NCI-H2107 treated with DMSO at 0.1 percent for 48 hours (cell line): Measurements from ENCODE around the gene CD101.

ENCODE experiments used
- DNase-seq: peaks from one replicate; lab custom pipeline; 2025; ENCODE audit not compliant: unreplicated experiment; lab: John Stamatoyannopoulos, UW

The CD101 gene

DNA sequence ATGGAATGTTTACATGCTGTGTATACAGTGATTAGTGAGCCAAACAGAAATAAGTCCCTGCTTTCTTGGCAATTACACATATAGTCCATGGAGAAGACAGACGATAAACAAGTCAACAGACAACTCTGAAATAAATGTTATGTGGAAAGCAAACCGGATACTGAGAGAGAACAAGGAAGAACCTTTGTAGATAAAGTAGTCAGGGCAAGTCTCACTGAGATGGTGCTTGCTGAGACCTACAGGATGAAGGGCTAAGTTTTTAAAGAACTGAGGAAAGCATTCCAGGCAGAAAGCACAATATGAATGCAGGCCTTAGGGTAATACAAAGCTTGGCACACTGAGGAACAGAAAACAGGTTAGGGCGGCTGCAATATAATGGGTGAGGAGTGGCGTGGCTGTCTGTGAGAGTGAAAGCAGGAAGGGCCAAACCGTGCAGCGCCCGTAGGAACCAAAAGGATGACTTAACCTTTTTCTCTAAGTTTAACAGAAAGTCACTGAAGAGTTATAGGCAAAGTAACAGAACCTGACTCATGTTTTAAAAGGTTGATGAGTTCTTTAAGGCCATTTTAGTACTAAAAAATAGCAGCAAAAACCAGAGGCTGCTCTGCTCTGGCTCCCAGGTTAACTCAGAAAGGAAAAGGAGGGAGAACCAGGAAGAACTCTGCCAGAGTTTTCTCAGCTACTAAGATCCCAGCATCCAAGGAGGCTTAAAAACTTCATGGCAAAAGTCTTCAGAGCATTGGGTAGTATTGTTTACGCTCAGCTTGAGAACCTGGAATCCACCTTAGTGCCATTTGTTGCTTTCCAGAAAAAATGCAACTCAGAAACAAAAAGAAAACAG, 49.9 kb downstream of the CD101 start:
- DNase-seq: no peak

DNA sequence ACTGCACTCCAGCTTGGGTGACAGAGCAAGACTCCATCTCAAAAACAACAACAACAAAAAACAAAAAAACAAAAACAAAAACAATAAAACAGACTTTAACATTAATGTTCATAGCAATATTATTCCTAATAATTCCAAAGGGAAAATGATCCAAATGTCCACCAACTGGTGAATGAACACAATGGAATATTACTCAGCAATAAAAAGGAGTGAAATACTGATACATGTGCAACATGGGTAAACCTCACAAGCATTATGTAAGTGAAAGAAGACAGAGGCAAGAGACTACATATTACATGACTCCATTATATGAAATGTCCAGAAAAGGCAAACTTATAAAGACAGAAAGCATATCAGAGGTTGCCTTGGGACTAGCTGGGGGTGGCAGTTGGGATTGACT, 52.5 kb downstream of the CD101 start:
- DNase-seq: no peak

DNA sequence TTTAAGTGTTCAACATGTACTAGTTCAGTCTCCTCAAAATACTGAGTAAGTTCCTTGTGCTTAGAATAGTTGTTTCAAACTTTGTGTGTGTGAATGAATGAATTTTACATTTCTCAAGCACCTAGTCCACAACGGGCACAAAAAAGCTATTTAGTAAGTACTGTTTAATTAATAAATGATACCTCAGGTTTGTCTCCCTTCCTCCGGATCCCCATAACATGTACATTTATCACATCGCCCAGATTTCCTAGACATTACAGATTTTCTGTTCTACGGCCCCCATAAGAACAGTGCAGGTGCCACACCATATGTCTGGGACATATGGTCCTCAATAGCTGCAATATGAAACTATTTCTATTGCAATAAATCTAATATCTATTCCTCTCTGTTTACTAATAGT, 57.2 kb downstream of the CD101 start:
- DNase-seq: peak; percentile 58

DNA sequence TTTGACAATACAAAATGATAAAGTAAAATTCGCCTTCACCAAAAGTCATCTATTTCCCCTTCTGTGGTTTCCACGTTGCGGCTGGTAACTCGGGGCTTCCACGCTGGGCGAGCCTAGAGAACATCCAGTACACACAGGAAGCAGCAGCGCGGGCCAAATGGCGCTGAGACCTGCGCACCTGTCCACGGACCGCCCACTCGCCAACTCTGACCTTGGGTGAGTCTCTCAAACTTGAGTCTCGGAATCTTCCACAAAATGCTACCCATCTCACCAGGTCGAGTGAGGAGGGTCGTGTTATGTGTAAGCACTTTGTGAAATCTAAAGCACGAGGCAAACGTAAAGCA, 57.7 kb downstream of the CD101 start:
- DNase-seq: peak; percentile 71

DNA sequence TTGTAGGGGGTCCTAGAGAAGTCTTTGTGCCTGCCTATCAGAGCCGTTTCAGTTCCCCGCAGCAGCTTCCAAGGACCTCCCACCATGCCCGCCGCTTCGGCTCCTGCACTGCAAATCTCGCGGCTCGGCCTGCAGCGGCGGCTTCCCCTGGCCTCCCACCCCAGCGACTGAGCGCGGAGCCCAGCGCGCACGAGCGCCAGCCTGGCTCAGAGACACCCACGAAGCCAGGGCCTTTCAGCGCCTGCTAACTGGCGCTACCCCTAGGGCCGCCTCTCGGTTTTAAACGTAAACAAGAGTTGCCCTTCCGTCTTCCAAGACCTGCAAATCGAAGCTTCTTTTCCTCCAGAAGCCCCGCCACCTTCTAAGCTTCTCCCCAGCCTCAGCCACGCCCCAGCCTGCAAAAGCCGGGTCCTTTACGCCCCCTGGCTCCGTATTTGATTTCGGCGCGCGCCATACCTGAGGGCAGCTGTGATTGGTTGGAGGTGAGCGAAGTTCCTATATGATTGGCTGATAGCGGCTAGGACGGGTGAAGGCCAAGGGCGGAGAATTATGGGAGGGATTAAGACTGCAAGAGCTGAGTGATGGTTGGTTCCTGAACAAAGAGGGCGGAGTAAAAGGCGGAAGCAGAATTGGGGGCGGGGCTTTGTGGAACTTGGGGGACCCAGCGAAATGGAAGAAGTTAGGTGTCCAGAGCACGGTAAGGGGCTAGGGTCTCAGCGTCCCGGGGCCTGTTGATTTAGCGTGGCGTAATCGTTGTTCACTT, 58.3 kb downstream of the CD101 start, which contains the start of gene TTF2:
TSS of gene TTF2 (plus strand) at position 649 of the 763 bp plus-strand sequence. CDS start at position 670, 21 bp downstream.
- DNase-seq: peak; percentile 100

DNA sequence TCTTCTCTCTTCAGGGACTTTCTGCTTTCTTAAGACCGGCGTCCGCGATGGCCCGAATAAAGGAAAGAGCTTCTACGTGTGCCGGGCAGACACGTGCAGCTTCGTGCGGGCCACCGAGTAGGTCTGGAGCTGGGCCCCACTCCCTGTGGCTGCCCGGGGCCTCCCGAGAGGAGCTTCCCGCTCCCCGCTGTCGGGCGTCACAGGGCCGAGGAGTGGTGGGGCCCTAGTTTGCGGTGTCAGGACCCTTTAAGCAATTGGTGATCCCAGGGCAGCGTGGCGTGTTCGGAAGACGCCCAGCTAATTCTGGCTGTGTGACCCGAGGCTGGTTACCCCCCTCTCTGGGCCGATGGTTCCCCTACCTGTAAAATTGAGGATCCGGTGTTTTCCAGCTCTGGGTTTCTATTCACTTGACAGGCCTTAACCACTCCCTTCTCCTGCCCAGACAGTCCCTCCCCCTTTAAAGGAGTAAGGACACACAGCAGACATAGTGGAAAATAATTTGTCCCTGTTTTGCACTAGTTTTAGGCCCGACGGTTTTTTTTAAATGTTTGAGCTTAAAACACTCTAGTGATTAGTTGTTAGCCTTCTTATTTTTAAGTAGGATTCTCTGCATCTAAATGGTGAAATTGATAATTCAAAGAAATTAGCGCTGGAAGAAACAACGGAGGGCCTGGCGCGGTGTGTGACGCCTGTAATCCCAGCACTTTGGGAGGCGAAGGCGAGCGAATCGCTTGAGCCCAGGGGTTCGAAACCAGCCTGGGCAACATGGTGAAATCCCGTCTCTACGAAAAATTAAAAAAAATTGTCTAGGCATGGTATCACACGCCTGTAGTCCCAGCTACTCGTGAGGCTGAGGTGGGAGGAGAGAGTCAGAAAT, 59.1 kb downstream of the CD101 start:
- DNase-seq: no peak

DNA sequence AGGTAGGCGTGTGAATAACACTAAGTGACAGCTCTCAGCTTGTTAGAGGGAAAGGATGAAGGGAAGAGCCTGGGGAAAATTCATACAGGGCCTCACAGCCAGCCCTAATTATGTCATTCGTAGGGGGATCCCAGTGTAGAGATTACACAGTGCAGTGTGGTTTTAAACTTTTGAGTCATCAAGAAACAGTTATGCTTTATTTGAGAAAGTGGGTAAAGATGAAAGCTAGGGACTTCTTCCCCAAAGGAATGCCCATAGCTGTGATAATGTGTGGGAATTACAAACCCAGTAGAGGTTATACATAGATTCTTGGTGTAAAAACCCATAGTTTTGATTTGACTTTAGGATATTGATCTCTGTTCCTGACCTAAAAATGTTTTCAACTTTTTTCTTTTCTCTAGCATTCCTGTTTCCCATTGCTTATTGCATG, 60.4 kb downstream of the CD101 start:
- no peak for DNase-seq

DNA sequence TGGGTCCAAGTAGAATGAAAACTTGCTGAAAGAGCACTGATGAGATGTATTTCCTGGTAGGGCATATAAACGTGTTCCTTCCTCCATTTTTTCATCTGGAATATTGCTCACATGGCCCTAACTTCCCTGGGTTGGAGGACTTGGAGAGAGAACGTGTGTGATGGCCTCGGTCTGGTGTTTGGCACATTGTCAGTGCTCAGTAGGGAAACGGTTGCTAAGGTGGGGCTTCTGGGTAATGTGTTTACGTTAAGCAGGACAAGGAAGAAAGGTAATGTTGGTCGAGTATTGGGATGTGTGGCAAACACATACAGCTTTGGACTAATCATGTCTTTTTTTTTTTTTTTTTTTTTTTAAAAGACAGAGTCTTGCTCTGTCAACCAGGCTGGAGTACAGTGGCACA, 64.8 kb downstream of the CD101 start:
- no peak for DNase-seq

DNA sequence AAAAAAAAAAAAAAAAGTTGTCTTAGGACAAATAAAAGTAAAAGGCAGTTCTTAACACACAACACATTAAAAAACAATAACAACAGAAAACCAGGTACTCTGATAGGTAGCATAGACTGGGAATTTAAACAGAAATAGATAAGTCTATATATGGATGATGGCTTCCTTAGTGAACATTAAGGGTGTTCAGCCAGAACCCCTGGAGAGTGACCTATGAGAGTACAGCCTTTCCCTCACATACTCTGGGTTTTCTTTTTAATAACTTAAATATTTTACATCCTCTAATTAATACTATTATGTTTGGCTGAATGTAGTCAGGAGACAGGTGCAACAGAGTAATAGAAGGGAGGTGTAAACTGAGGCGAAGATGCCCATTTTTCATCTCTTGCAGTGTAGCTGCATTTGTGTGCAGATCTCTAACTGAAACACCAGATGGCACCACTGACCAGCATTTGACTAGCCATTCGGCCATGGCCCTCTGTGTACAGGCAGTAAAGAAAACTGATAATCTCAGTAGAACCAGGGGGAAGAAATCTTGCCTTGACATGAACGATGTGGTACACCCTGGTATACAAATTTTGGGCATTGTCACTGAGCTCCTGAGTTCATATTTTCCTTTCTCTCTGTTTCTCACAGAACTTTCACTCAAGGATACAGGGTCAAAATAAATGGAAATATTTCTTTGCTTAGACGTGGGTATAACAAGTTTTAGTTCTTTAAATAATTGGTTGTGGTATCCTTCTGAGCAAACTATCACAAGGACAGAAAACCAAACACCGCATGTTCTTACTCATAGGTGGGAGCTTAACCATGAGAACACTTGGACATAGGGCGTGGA, 66.2 kb downstream of the CD101 start:
- DNase-seq: peak; percentile 67

DNA sequence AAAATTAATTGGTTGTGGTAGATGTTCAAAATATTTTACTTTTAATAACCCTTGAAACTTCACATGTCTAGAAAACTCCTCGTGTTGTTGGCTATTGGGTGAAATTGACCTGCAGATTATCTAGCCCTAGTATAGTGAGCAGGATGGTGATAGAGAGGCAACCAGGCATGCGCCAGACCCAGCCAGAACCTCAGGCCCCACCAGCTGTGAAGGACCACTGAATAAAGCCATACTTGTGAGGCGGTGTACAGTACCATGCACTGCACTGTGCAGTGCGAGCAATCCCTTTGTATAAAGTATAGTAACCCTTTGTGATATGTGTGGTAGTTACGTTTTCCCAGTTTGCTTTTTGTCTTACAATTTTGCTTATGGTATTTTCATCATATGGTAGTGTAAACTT, 67.0 kb downstream of the CD101 start:
- DNase-seq: no peak

DNA sequence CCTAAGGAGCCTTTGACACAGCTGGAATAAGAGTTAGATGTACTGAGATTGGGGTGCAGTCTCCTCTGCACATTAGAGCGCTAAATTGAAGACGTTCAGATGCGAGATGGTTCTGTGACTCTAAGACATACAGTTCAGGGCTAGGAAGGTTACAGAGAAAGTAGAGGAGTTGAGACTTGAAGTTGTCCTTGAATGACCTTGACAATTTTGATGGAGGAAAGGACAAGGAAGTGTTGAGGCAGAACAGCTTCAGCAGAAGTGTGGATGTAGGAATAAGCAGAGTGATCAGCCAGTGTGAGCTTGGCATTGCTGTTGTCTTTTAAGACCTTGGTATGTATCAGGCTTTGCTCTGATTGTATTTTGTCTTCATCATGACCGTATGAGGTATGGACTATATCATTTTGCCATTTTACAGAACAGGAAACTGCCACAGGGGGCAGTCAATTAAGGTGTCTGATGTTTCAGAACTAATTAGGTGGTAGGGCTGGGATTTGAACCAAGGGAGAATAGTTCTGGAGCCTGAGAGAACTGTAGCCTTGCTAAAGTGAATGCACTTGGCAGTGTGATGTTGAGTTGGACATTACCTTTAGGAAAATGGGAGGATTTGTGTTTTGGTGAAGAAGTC, 67.8 kb downstream of the CD101 start:
- no peak for DNase-seq

DNA sequence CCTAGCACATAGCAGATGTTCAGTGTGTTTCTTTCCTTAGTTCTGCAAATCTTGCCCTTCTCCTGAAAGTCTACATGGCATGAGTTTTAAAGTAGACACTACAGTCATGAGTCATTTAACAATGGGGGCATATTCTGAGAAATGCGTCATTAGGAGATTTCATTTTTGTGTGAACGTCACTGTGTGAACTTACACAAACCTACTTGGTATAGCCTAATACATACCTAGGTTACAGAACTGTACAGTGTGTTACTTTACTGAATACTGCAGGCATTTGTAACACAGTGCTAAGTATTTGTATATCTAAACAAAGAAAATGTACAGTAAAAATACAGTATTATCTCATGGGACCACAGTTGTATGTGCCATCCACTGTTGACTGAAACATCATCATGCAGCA, 68.6 kb downstream of the CD101 start:
- no peak for DNase-seq

DNA sequence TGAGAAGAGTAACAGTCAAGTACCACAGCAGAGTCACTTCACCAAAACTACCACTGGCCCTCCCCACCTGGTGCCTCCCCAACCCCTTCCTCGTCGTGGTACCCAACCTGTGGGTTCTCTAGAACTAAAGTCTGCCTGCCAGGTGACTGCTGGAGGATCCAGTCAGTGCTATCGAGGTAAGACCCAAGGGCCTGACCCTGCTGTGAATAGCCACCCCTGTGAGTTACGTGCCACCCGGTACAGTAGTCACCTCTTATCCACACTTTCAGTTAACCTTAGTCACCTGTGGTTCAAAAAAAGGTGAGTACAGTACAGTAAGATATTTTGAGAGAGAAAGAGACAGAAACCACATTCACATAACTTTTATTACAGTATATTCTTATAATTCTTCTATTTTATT, 75.1 kb downstream of the CD101 start:
- DNase-seq: no peak

DNA sequence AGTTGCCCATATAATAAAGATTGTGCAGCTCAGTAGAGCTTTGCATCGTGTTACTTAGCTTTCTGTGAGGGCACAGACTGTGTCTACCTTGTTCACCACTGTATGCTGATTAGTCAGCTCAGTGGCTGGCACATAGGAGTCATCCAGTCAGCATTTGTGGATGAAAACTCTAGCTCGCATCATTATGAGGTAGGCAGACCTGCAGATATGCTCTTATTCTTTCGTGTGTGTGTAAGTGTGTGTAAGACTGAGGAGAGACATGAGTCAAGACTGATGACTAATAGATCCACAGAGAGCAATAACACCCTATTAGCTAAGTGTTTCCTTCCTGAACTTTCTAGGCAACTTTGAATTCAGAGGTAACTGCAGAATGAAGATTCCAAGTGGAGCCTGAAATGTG, 75.7 kb downstream of the CD101 start:
- DNase-seq: no peak

DNA sequence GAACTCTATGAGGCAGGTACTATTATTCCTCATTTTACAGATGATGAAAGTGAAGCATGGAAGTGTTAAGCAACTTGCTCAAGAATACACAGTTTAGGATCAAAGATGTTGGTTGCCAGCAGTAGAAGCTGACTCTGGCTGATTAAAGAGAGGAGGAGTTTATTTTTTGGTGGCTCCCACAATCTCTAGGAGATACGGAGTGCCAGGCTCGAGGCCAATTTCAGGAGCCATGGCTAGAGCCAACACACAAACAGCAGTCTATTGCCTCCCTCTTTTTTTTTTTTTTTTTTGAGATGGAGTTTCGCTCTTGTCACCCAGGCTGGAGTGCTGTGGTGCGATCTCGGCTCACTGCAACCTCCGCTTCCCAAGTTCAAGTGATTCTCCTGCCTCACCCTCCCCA, 78.2 kb downstream of the CD101 start:
- no peak for DNase-seq

DNA sequence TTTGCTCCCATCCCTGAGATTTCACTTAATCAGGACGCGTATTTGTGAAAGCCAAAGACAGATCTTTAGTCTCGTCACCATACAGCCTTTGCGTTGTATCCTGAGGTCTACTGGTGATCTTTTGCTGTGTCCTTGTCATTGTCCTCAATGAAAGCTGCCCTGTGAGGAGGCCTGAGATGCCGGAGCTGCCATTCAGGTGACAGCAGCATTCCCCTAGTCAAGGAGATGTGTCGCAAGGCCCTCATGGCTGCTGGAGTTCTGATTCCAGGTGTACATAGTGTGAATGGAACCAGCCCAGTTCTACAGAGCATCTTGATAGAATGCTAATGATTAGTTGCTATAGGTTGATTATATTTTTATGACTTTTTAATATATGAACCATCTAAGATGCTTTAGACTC, 82.7 kb downstream of the CD101 start:
- DNase-seq: no peak
